ENCODE measurements around the gene TWF2.
"Not testable (repeated sequence)": the region's sequence is repeated elsewhere in the genome, so short reads cannot be mapped to it uniquely, and the experiment has no call there.

TWF2 gene

DNA sequence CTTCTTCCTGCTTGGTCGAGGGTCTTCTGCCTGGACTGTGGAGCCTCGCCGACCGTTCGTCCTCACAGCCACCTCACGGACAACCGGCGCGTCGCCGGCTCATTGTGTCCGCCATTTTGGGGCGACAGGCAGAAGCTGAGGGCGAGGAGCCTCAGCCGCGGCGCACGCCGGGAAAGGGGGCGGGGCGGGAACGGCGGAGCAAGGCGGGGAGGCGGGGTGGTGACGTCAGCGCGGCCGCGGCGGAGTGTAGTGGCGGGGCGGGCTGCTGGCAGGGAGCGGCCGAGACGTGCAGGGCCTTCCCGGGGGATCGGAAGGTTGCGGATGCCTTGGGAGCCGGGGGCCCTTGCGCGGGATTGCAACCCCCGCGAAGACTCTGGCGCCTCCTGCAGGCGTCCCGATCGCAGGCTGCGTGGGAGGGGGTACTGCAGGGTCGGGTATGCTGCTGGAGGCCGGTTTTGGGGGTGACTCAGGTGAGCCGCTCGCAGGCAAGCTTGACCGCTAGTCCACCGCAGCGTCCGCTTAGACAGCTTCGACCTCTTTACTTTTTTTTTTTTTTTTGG is 39.6 kb upstream of the TWF2 start, which contains the start of gene WDR82:
Gene WDR82 (minus strand): TSS at position 140 of the 560 bp plus-strand sequence. CDS start 288 bp downstream, outside the sequence.
- no peaks in the 10 kb centered on the region for H3K9me3 ChIP-seq (ENCODE audit: low read depth, low read length)
- H3K36me3 ChIP-seq (ENCODE audit: insufficient read depth, low read length) = peaks cover 3% of the 10 kb centered on the region; the same call in 1 of the 2 replicates
- no peak for TF ChIP-seq EZH2 (IDR thresholded peaks at IDR 0.05)
- TF ChIP-seq POLR2AphosphoS5 (IDR thresholded peaks at IDR 0.05; ENCODE audit: borderline replicate concordance, low read depth, low read length) = peak; percentile 95
- DNase-seq (ENCODE audit: low read depth, low spot score) = peak; percentile 8
- H3K9ac ChIP-seq (ENCODE audit: insufficient read length) = peak within 1 kb of the TSS; percentile 87
- H3K4me3 ChIP-seq = peak within 1 kb of the TSS; percentile 77
- peak within 1 kb of the TSS; percentile 88 for H3K27ac ChIP-seq

DNA sequence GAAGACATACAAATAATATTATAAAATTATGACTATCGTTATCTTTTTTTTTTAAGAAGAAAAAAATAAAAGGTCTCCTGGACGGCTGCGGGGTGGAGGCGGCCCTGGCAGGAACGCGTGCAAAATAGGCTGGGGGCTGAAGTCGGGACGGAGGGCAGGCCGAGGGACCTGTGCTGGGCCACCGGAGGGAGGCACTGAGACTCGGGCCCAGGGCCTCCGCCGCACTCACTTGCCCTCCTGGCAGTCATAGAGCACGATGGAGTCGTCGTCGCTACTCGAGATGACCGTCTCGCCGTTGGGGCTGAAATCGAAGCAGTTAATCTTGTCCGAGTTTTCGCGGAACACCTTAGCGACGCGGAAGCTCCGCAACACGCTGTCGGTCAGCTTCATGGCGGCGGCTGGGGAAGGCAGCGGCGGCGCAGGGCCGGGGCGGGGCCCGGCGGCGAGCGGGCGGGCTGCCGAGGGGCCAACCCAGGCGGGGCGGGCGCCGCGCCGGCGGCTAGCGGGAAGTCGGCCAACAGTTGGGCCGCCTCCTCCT is 39.1 kb upstream of the TWF2 start:
- peaks cover 4% of the 10 kb centered on the region; the same call in 1 of the 2 replicates for H3K36me3 ChIP-seq (ENCODE audit: insufficient read depth, low read length)
- H3K9me3 ChIP-seq (ENCODE audit: low read depth, low read length) = no peaks in the 10 kb centered on the region
- no peak for TF ChIP-seq FOXP2 (optimal IDR thresholded peaks at IDR 0.05; ENCODE audit: control extremely low read depth, extremely low read length, insufficient read depth)
- no peak for TF ChIP-seq EZH2 (IDR thresholded peaks at IDR 0.05)
- TF ChIP-seq POLR2AphosphoS5 (IDR thresholded peaks at IDR 0.05; ENCODE audit: borderline replicate concordance, low read depth, low read length) = no peak
- H3K9ac ChIP-seq (ENCODE audit: insufficient read length) = peak overlapping the region; percentile 87
- H3K27ac ChIP-seq = peak overlapping the region; percentile 60; the same call in 1 of the 2 replicates
- H3K4me3 ChIP-seq = peak overlapping the region; percentile 77
- no peak for DNase-seq (ENCODE audit: low read depth, low spot score)

DNA sequence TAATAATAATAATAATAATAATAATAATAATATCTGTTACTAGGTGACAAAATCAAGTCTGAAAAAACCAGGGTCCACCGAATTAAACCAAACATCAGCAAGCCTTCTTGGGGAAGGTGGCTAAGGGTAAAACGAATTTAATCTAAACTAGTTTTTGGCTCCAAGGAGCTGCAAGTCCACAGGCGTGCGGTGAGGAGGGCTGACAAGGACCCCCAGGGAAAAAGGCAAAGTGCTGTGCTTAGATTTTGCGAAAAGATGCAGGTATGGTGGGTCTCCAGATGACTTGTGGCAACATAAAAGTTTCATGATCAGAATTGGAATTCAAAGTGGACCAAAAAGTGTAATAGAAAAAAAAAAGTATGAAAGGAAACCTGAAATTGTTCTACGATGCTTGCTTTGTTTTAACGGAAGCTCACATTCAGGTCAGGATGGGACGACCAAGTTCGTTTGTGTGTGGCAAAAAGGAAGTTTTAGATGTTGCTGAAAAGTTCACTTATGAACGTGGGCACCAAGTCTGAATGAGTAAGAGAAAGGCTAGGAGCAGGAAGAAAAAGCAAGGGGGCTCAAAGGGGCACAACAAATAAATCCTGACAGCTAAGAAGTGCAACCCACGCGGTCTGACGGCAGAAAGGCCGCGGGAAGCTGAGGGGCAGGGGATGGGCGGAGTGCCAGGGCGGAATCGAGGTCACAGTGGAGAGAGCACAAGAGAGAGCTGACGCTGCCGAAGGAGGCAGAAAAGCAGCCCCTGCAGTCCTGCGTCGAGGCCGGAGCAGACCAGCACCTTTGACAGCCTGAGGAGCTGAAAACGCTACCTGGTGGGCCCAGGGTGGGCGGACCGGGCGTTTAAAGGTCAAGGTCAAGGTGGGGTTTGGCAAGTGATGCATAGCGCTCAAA is 38.4 kb upstream of the TWF2 start:
- H3K36me3 ChIP-seq (ENCODE audit: insufficient read depth, low read length) = peaks cover 10% of the 10 kb centered on the region
- H3K4me3 ChIP-seq = peak overlapping the region; percentile 77
- H3K9ac ChIP-seq (ENCODE audit: insufficient read length) = peak overlapping the region; percentile 87
- peak; percentile 14; the same call in 1 of the 2 replicates for TF ChIP-seq POLR2AphosphoS5 (IDR thresholded peaks at IDR 0.05; ENCODE audit: borderline replicate concordance, low read depth, low read length)
- TF ChIP-seq EZH2 (IDR thresholded peaks at IDR 0.05) = no peak
- H3K27ac ChIP-seq = no peak overlapping the region
- H3K9me3 ChIP-seq (ENCODE audit: low read depth, low read length) = no peaks in the 10 kb centered on the region
- no peak for DNase-seq (ENCODE audit: low read depth, low spot score)

DNA sequence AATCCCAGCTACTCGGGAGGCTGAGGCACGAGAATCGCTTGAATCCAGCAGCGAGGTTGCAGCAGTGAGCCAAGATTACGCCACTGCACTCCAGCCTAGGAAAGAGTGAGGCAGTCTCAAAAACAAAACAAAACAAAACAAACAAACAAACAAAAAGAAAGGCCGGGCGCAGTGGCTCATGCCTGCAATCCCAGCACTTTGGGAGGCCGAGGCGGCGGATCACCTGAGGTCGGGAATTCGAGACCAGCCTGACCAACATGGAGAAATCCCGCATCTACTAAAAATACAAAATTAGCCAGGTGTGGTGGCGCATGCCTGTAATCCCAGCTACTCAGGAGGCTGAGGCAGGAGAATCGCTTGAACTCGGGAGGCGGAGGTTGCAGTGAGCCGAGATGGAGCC is 35.8 kb upstream of the TWF2 start:
- H3K36me3 ChIP-seq (ENCODE audit: insufficient read depth, low read length) = peaks cover 20% of the 10 kb centered on the region
- not testable (repeated sequence) for DNase-seq (ENCODE audit: low read depth, low spot score); H3K4me3 ChIP-seq; H3K27ac ChIP-seq; H3K9me3 ChIP-seq (ENCODE audit: low read depth, low read length); H3K9ac ChIP-seq (ENCODE audit: insufficient read length)

DNA sequence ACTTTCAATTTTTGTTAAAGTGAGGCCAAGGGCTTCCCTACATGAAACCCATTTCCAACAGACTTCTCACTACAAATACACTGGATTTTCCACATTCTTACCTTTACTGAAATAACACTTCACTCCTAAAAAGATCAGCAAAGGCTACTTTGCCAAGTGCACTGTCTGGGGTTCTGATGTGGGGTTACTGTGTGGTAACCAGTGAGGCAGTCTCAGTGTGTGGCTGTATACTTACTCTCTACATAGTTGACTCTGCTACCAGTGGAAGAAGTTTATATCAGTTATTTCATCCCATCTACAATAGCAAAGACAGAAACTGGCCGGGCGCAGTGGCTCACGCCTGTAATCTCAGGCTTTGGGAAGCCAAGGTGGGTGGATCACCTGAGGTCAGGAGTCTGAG is 33.9 kb upstream of the TWF2 start:
- TF ChIP-seq EZH2 (IDR thresholded peaks at IDR 0.05) = no peak
- no peak for TF ChIP-seq POLR2AphosphoS5 (IDR thresholded peaks at IDR 0.05; ENCODE audit: borderline replicate concordance, low read depth, low read length)
- no peak for TF ChIP-seq FOXP2 (optimal IDR thresholded peaks at IDR 0.05; ENCODE audit: control extremely low read depth, extremely low read length, insufficient read depth)
- Histone ChIP-seq H3K36me3 (ENCODE audit: insufficient read depth, low read length) (peaks cover 30% of the 10 kb centered on the region), H3K9me3 (ENCODE audit: low read depth, low read length) (no peaks in the 10 kb centered on the region), H3K27ac (no peak overlapping the region), H3K9ac (ENCODE audit: insufficient read length) (no peak overlapping the region), H3K4me3 (no peak overlapping the region)
- no peak for DNase-seq (ENCODE audit: low read depth, low spot score)

DNA sequence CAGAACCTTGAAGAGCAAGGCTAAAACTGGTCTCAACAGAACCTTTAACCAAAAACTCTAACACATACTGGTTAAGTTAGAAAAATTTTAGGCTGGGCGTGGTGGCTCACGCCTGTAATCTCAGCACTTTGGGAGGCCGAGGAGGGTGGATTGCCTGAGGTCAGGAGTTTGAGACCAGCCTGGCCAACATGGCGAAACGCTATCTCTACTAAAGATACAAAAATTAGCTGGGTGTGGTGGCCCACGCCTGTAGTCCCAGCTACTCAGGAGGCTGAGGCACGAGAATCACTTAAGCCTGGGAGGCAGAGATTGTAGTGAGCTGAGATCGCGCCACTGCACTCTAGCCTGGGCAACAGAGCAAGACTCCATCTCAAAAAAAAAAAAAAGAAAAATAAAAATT is 33.2 kb upstream of the TWF2 start:
- not testable (repeated sequence) for H3K9me3 ChIP-seq (ENCODE audit: low read depth, low read length); H3K9ac ChIP-seq (ENCODE audit: insufficient read length); H3K27ac ChIP-seq; DNase-seq (ENCODE audit: low read depth, low spot score); H3K4me3 ChIP-seq
- peaks cover 37% of the 10 kb centered on the region for H3K36me3 ChIP-seq (ENCODE audit: insufficient read depth, low read length)

DNA sequence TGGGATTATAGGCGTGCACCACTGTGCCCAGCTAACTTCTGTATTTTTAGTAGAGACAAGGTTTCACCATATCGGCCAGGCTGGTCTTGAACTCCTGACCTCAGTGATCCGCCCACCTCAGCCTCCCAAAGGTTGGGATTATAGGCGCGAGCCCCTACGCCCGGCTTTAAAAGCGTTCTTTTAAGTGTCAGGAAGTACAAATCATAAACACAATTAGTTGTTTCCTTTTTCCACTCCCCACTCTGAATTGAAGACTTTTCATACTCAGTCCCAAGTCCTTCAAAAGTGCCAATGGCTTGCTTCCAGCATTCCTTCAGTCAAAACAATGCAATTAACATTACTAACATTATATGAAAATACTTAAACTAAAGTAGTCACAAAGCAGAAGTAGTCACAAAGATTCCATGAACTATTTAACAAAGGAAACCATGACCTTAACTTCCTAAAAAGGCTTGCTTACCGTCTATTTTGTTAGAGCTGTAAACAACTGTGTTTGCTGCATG is 31.3 kb upstream of the TWF2 start:
- H3K27ac ChIP-seq = no peak overlapping the region
- H3K4me3 ChIP-seq = no peak overlapping the region
- peaks cover 51% of the 10 kb centered on the region for H3K36me3 ChIP-seq (ENCODE audit: insufficient read depth, low read length)

DNA sequence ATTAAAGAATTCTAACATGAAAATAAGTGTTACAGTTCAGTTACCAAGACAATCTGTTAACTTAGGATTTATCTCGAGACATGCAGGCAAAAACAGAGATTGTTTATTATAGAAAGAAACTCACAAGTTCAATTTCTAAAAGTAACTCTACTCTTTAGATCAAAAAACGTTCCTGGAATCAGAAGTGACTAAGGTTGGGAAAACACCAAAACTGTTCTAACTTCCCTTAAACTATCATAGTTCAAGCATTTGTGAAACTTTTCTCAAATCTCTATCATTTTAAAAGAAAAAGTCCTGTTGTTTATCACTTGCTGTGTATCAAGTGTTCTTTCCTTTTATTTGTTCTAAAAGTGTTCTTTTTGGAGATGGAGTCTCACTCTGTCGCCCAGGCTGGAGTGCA is 30.8 kb upstream of the TWF2 start:
- Histone ChIP-seq H3K36me3 (ENCODE audit: insufficient read depth, low read length) (peaks cover 50% of the 10 kb centered on the region), H3K27ac (no peak overlapping the region), H3K4me3 (no peak overlapping the region), H3K9me3 (ENCODE audit: low read depth, low read length) (no peaks in the 10 kb centered on the region), H3K9ac (ENCODE audit: insufficient read length) (no peak overlapping the region)
- DNase-seq (ENCODE audit: low read depth, low spot score) = no peak
- no peak for TF ChIP-seq EZH2 (IDR thresholded peaks at IDR 0.05)
- no peak for TF ChIP-seq POLR2AphosphoS5 (IDR thresholded peaks at IDR 0.05; ENCODE audit: borderline replicate concordance, low read depth, low read length)
- no peak for TF ChIP-seq FOXP2 (optimal IDR thresholded peaks at IDR 0.05; ENCODE audit: control extremely low read depth, extremely low read length, insufficient read depth)

More for the DNA sequence above, 31.3 kb upstream of the TWF2 start:
- TF ChIP-seq FOXP2 (optimal IDR thresholded peaks at IDR 0.05; ENCODE audit: control extremely low read depth, extremely low read length, insufficient read depth) = no peak
- TF ChIP-seq POLR2AphosphoS5 (IDR thresholded peaks at IDR 0.05; ENCODE audit: borderline replicate concordance, low read depth, low read length) = no peak
- TF ChIP-seq EZH2 (IDR thresholded peaks at IDR 0.05) = no peak
- H3K9ac ChIP-seq (ENCODE audit: insufficient read length) = no peak overlapping the region
- no peaks in the 10 kb centered on the region for H3K9me3 ChIP-seq (ENCODE audit: low read depth, low read length)
- DNase-seq (ENCODE audit: low read depth, low spot score) = no peak

All from SK-N-MC (cell line).